Measurements from ENCODE around the gene SLC6A18.

Gene SLC6A18

GRCh38 chr5:1231354-1231905 is 6.2 kb downstream of the SLC6A18 start:
- DNase-seq (ENCODE audit: low read depth) = no peak

GRCh38 chr5:1232780-1233179 is 7.6 kb downstream of the SLC6A18 start:
- DNase-seq (ENCODE audit: low read depth) = no peak

GRCh38 chr5:1235379-1235778 is 10.2 kb downstream of the SLC6A18 start:
- no peak for DNase-seq (ENCODE audit: low read depth)

GRCh38 chr5:1235838-1236237 is 10.7 kb downstream of the SLC6A18 start:
- DNase-seq (ENCODE audit: low read depth) = no peak

GRCh38 chr5:1239505-1240251 is 14.5 kb downstream of the SLC6A18 start:
- DNase-seq (ENCODE audit: low read depth) = peak; percentile 22

- no peak for DNase-seq (ENCODE audit: low read depth)
Observed at GRCh38 chr5:1240496-1241260, 15.5 kb downstream of the SLC6A18 start.

- no peak for DNase-seq (ENCODE audit: low read depth)
Observed at GRCh38 chr5:1241509-1242080, 16.4 kb downstream of the SLC6A18 start.

GRCh38 chr5:1242733-1243486 is 17.7 kb downstream of the SLC6A18 start:
- no peak for DNase-seq (ENCODE audit: low read depth)

GRCh38 chr5:1243487-1244130 is 18.4 kb downstream of the SLC6A18 start:
- no peak for DNase-seq (ENCODE audit: low read depth)

- no peak for DNase-seq (ENCODE audit: low read depth)
Observed at GRCh38 chr5:1244255-1244654, 19.1 kb downstream of the SLC6A18 start.

- DNase-seq (ENCODE audit: low read depth) = no peak
Observed at GRCh38 chr5:1244976-1245375, 19.8 kb downstream of the SLC6A18 start.

GRCh38 chr5:1245905-1246576 is 20.9 kb downstream of the SLC6A18 start:
- no peak for DNase-seq (ENCODE audit: low read depth)

- no peak for DNase-seq (ENCODE audit: low read depth)
Observed at GRCh38 chr5:1246711-1247431, 21.7 kb downstream of the SLC6A18 start.

GRCh38 chr5:1247811-1248210 is 22.6 kb downstream of the SLC6A18 start:
- no peak for DNase-seq (ENCODE audit: low read depth)

- no peak for DNase-seq (ENCODE audit: low read depth)
Observed at GRCh38 chr5:1249366-1250280, 24.4 kb downstream of the SLC6A18 start.

GRCh38 chr5:1251678-1252580 is 26.7 kb downstream of the SLC6A18 start:
- DNase-seq (ENCODE audit: low read depth) = no peak

- no peak for DNase-seq (ENCODE audit: low read depth)
Observed at GRCh38 chr5:1252681-1253080, 27.5 kb downstream of the SLC6A18 start.

- DNase-seq (ENCODE audit: low read depth) = no peak
Observed at GRCh38 chr5:1253456-1254105, 28.4 kb downstream of the SLC6A18 start.
